Measurements from ENCODE around the gene CCDC47. TPM values are rescaled to one million over a fixed set of nuclear protein-coding genes. Genes with fewer than 3 reads are reported as not detected.

Gene CCDC47
- total RNA-seq, 1 donor from 2014 or later = 27.6 TPM

DNA sequence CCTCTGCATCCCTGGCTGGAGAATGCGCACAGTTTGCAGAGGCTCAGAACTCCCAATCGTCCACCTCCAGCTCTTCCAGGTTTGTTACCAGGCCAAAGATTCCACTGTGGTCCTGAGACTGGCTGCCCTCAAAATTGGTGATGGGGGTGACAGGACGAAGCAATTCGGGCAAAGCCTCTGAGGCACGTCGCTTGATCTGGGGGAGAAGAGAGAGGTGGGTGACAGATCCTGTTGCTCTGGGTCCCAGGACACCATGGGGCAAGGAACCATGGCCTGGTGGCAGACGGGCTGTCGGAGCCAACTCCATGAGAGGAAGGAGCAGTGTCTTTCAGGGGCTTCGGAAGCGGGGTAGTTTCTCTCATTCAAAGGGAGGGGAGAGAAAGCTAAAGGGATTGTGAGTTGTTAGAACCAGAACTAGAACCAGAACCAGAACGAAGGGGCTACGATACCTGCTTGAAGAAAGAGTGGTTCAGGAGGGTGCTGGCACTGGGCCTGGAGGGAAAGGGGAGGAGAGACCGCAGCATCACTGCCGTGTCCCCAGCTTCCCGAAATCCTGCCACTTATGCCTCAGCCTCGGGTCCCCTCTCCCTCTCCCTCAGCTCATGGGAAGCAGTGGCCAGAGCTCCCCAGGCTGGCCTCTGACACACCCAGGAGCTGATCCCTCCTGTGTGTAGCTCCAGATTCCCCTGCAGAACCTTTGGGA is 69.7 kb downstream of the CCDC47 start:
- H3K4me3 ChIP-seq (ENCODE audit: low read depth, low read length) = no peak overlapping the region
- DNase-seq (ENCODE audit: low read depth) = no peak
- no peak for TF ChIP-seq CTCF (conservative IDR thresholded peaks at IDR 0.05; ENCODE audit: low read depth, low read length)

DNA sequence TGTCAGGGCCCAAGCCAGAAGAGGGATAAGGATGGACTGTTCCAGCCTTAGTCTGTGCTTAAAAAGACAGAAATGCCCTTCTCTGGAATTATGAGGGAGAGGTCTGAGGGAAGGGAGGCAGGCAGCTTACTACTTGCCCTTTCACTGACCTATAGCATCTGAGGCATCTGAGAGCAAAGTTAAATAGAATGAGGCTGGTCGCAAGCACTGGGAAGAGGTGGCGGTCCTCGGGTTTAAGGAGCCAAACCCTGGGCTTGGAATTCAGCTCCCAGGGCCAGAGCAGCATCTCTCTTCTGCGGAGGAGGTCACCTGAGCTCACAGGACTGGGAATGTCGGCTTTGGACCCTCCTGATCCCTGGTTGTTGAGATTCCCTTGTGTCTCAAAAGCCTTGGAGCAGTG is 70.4 kb downstream of the CCDC47 start:
- no peak for DNase-seq (ENCODE audit: low read depth)

DNA sequence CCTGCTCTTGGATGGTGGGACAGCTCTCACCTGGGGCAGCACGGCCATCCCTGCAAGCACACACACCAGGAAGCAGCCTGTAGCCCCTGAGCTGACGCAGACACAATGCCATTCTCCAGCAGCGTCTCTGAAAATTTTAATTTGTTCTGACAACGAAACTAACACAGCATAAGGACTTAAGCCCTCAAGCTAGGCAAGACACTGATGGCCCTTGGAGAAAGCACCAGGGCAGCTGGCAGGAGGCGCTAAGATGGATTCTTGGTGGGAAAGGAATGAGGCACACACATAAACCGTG is 70.7 kb downstream of the CCDC47 start:
- TF ChIP-seq CTCF (conservative IDR thresholded peaks at IDR 0.05; ENCODE audit: low read depth, low read length) = no peak
- no peak for DNase-seq (ENCODE audit: low read depth)
- no peak overlapping the region for H3K4me3 ChIP-seq (ENCODE audit: low read depth, low read length)

More for the DNA sequence above, 70.4 kb downstream of the CCDC47 start:
- TF ChIP-seq CTCF (conservative IDR thresholded peaks at IDR 0.05; ENCODE audit: low read depth, low read length) = no peak
- no peak overlapping the region for H3K4me3 ChIP-seq (ENCODE audit: low read depth, low read length)

DNA sequence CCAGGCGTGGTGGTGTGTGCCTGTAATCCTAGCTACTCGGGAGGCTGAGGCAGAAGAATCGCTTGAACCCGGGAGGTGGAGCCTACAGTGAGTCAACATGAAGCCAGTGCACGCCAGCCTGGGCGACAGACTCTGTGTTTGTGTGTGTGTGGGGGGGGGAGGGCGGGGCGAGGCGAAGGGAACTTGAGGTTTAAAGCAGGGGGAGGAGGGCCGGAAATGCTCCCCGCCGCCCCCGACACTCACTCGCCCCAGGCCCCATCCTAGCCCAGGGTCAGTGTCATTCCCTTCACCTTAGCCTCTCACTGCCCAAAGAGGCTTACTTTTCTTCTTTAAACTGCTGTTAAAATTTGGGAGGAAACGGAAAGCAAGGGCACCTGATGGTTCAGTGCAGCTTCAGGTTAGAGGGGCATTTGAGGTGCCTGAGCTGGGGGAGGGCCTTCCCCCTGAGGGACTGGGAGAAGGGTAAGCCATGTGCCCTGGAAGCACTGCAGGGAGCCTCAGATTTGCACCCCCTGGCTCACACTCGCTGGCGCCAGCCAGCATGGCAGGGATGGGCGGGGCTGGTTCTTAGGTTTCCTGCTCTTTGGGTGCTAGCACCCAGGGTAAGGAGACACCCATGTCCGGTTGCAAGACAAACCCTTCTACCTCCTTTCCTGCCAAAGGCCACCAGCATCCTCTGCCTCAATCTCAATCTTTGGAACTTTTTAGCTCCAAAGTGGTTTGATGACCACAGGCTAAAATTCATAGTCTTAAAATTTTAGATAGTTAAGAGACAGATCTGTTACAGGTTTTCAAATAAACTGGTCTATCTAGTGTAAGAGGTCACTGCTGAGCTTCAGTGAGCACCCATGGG is 71.3 kb downstream of the CCDC47 start:
- no peak overlapping the region for H3K4me3 ChIP-seq (ENCODE audit: low read depth, low read length)
- no peak for TF ChIP-seq CTCF (conservative IDR thresholded peaks at IDR 0.05; ENCODE audit: low read depth, low read length)
- no peak for DNase-seq (ENCODE audit: low read depth)

DNA sequence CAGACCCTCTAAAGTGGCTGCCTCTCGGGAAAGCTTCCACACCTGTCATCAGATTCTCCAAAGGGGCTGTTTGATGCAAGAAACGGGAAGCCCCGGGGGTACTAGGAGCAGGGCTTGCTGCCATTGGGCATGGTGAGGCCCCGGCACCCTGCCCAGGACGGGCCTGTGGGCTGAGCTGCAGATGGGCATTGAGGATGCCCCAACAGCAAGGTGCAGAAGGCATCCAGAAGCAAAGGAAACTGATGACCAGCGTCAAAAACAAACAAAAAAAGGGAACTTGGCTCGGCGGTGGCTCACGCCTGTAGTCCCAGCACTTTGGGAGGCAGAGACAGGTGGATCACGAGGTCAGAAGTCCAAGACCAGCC is 72.0 kb downstream of the CCDC47 start:
- DNase-seq (ENCODE audit: low read depth) = no peak
- no peak for TF ChIP-seq CTCF (conservative IDR thresholded peaks at IDR 0.05; ENCODE audit: low read depth, low read length)
- H3K4me3 ChIP-seq (ENCODE audit: low read depth, low read length) = no peak overlapping the region

DNA sequence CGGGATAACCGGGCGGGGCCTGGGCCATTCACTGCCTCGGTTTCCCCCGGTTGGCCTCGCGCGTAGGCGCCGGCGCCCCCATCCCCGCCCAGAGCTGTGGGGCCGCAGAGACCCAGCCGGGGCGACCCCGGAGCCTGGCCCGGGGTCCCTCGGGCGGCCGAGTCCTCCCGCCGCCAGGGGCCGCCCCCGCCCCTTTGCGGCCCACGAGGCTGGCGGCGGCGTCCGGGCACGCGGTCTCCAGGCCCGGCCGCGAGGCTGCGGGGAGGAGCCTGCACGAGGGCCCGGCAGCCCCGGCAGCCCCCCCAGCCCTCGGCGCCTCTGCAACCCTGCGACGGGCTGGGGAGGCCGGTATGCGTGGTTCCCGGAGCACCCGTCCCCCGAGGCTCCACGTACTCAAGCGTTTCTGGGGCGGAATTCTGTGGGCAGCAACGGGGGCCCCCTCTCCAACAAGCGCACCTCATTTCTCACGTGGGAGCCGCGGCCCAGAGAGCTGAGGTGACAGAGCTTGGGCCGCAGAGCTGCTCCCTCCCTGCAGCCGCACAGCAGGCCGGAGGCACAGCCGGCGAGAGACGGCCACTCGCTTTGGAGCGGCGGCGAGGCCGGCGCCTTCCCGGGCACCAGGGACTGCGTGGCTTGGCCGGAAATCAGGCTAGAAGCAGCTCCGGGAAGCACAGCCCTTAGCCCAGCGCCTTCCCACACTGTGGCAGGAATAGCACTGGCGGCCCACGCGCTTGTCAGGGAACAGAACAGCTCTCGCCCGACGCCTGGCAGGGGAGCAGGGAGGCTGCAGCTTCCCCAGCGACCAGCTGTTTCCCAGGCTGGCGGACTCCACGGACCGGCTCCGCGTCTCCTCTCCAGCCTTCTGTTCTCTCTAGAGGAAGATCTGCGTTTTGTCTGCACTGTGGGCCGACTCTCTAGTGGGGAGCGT is 72.6 kb downstream of the CCDC47 start:
- no peak for TF ChIP-seq CTCF (conservative IDR thresholded peaks at IDR 0.05; ENCODE audit: low read depth, low read length)
- no peak for DNase-seq (ENCODE audit: low read depth)
- H3K4me3 ChIP-seq (ENCODE audit: low read depth, low read length) = peak overlapping the region; percentile 60

Measured in epithelial cell of proximal tubule (primary cell).